Kidney (tissue), 22 donors: ENCODE data around the gene ZNF831. TPM values are rescaled to one million over a fixed set of nuclear protein-coding genes. Genes with fewer than 3 reads are reported as not detected.

ENCODE experiments used
- DNase-seq, 5 donors: peaks; one replicate each; pipeline ENCODE4 v3.0.0-alpha.2; 2013 to 2020
- FAIRE-seq: peaks from 2 replicates; lab custom pipeline; 2012; peaks lifted over from hg19 to GRCh38; lab: Jason Lieb, UNC
- H3K27ac ChIP-seq, 2 donors: one replicate each; pipeline ENCODE4 v1.7.0; 2013; ENCODE audit warnings: low read depth in 2 of 2, low read length in 2 of 2, inconsistent platforms in 1 of 2
- H3K27me3 ChIP-seq: one replicate; pipeline ENCODE4 v1.7.1; 2013; ENCODE audit warnings: low read length, inconsistent platforms; ENCODE audit not compliant: control insufficient read depth, insufficient read depth
- H3K36me3 ChIP-seq, 3 donors: one replicate each; pipeline versions ENCODE4 v1.7.0 to v1.7.1; 2013; ENCODE audit warnings: low read length in 3 of 3, control low read depth in 1 of 3, inconsistent platforms in 1 of 3; ENCODE audit not compliant: insufficient read depth in 3 of 3, control insufficient read depth in 2 of 3
- H3K4me1 ChIP-seq, 3 donors: one replicate each; pipeline versions ENCODE4 v1.7.0 to v1.7.1; 2013; ENCODE audit warnings: low read length in 3 of 3, inconsistent platforms in 1 of 3, low read depth in 1 of 3; ENCODE audit not compliant: control insufficient read depth in 2 of 3, insufficient read depth in 2 of 3
- H3K4me3 ChIP-seq, 3 donors: one replicate each; pipeline versions ENCODE4 v1.7.0 to v1.8.1; 2013; ENCODE audit warnings: low read length in 3 of 3, control low read depth in 1 of 3, inconsistent platforms in 1 of 3
- H3K9ac ChIP-seq, 3 donors: one replicate each; pipeline versions ENCODE4 v1.7.0 to v1.7.1; 2013; ENCODE audit warnings: low read length in 3 of 3, control low read depth in 1 of 3, inconsistent platforms in 1 of 3
- H3K9me3 ChIP-seq, 3 donors: one replicate each; pipeline versions ENCODE4 v1.7.0 to v1.7.1; 2013; ENCODE audit warnings: low read length in 3 of 3, control low read depth in 1 of 3, inconsistent platforms in 1 of 3; ENCODE audit not compliant: control insufficient read depth in 2 of 3, insufficient read depth in 1 of 3
- CTCF ChIP-seq: IDR thresholded peaks from 3 replicates; pipeline ENCODE4 v1.5.1; 2012; ENCODE audit warnings: mild to moderate bottlenecking, moderate library complexity, borderline replicate concordance; ENCODE audit not compliant: insufficient read depth; ENCODE audit errors: extremely low read depth
- intact Hi-C: fragments of 100-400 bp; cut with DNase I; formaldehyde crosslinking; loops from one replicate; pipeline ENCODE4 v1.11.1; 2022
- long read RNA-seq, 10 donors: library from polyadenylated mRNA in 1 of 10; unstranded in 1 of 10; transcript quantifications; one replicate each; pipeline ENCODE4 v2.0.0 and lab custom pipeline, GENCODE V29; 2021 to 2026
- polyA plus RNA-seq: library from polyadenylated mRNA; stranded (reverse); fragments of 350-450 nt; fragmentation: Illumina TruSeq; extraction: RNeasy Lipid Tissue Mini Kit (QIAGEN cat#74804); gene quantifications from one replicate; pipeline ENCODE4 v1.2.3, GENCODE V29; 2014; ENCODE audit warnings: low read depth, low replicate concordance; ENCODE audit not compliant: insufficient read depth
- total RNA-seq: library from RNA; stranded (reverse); fragmentation: NEBNext Ultra II Directional; extraction: Animal tissue kit (Norgen Biotek cat#: 25700); gene quantifications from one replicate; pipeline ENCODE4 v1.2.1, GENCODE V29; 2021
- donor health status: control.
- donor health status: control.
- donor health status: control.
- donor health status: control.
- donor health status: control.
- donor health status: DM: yes; HTN: yes; CAD: no.
- donor health status: Normal renal cell carcinoma (clear cell type).

ZNF831 gene
- total RNA-seq (1.9 TPM), polyA plus RNA-seq (0.04 TPM)
- long read RNA-seq, donor 1, result 0 reads
- long read RNA-seq, donor 2, result 0 reads
- long read RNA-seq, donor 3, result 0 reads
- long read RNA-seq, donor 4, partial matches to known transcripts, result 12 of 12 reads
- long read RNA-seq, donor 4, other reads (novel, unspliced or antisense), result 0 of 12 reads
- long read RNA-seq, donor 5, result 0 reads
- long read RNA-seq, donor 6, result 0 reads
- long read RNA-seq, donor 7, partial matches to known transcripts, result 0 of 1 reads
- long read RNA-seq, donor 7, other reads (novel, unspliced or antisense), result 1 of 1 reads
- long read RNA-seq, donor 8, result 0 reads
- long read RNA-seq, donor 9, result 0 reads
- long read RNA-seq, donor 10, result 0 reads

GRCh38 chr20:59163631-59164530 lies at the start of gene ZNF831:
TSS of gene ZNF831 (plus strand) at chr20:59163821. CDS start at chr20:59191020, 27,199 bp downstream.
- intact Hi-C loops, result no loop called here
- TF ChIP-seq CTCF, result no peak
- no peaks in the 10 kb centered on the region for H3K36me3 ChIP-seq
- no peaks in the 10 kb centered on the region for H3K9me3 ChIP-seq
- no peaks in the 10 kb centered on the region for H3K4me1 ChIP-seq
- no peak for FAIRE-seq
- H3K27me3 ChIP-seq, result no peaks in the 10 kb centered on the region
- no peak within 1 kb of the TSS for H3K4me3 ChIP-seq
- no peak for DNase-seq
- no peak within 1 kb of the TSS for H3K27ac ChIP-seq
- no peak within 1 kb of the TSS for H3K9ac ChIP-seq

- H3K9ac ChIP-seq, result no peak overlapping the region
These were observed 46.1 kb upstream of the ZNF831 start for GRCh38 chr20:59117526-59117925.

GRCh38 chr20:59118855-59119254 lies 44.8 kb upstream of the ZNF831 start:
- FAIRE-seq, result no peak
- Histone ChIP-seq H3K9ac (no peak overlapping the region), H3K36me3 (no peaks in the 10 kb centered on the region), H3K4me3 (no peak overlapping the region), H3K4me1 (no peaks in the 10 kb centered on the region), H3K27ac (no peak overlapping the region), H3K27me3 (no peaks in the 10 kb centered on the region), H3K9me3 (no peaks in the 10 kb centered on the region)
- no peak for TF ChIP-seq CTCF
- intact Hi-C loops, result no loop called here
- no peak for DNase-seq

More at GRCh38 chr20:59117526-59117925, 46.1 kb upstream of the ZNF831 start:
- FAIRE-seq (no peak), DNase-seq (no peak)
- intact Hi-C loops, result no loop called here
- no peak overlapping the region for H3K27ac ChIP-seq
- H3K9me3 ChIP-seq, result no peaks in the 10 kb centered on the region
- no peaks in the 10 kb centered on the region for H3K4me1 ChIP-seq
- no peaks in the 10 kb centered on the region for H3K27me3 ChIP-seq
- TF ChIP-seq CTCF, result no peak
- H3K4me3 ChIP-seq, result no peak overlapping the region
- H3K36me3 ChIP-seq, result no peaks in the 10 kb centered on the region
